NCI-H345 treated with DMSO at 0.1 percent for 48 hours (cell line): ENCODE measurements around the gene BRD4.
A peak's percentile ranks its signal among the peaks of the same experiment; 100 is the strongest.
"Not testable (repeated sequence)": the region's sequence is repeated elsewhere in the genome, so short reads cannot be mapped to it uniquely, and the experiment has no call there.

Experiments
- DNase-seq: peaks from one replicate; lab custom pipeline; 2025; ENCODE audit not compliant: unreplicated experiment; lab: John Stamatoyannopoulos, UW

BRD4 gene

DNA sequence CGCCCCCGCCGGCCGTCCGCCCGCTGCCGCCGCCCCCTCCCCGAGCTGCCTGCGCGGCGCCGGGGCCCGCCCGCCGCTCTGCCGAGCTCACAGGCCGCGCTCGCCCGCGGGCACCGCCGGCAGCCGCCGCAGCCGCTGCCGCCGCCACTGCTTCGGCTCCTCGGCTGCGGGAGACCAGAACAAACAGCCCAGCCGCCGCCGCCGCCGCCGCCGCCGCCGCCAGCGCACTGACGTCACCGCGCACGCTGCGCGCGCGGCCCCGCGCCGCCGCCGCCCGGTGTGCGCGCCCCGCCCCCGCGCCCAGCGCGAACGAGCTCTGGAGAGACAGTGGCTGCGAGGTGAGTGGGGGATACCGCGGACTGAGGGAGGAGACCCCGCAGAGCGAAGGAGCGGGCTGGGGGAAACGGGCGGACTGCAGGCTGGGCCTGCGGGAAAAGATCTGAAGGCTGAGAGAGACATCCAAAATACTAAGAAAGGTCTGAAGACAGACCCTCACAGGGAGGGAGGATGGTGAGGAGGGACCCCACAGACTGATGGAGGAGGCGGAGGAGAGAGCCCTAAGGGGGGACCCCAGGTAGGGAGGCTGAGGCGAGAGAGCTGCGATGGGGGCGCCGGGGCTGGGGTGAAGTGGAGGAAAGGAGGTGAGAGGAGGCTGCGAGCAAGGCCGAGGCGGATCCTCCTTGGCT lies at the start of gene BRD4:
Gene BRD4 (minus strand): TSS at position 229 of the 686 bp plus-strand sequence. CDS start 59,440 bp downstream, outside the sequence.
- peak; percentile 14 for DNase-seq

DNA sequence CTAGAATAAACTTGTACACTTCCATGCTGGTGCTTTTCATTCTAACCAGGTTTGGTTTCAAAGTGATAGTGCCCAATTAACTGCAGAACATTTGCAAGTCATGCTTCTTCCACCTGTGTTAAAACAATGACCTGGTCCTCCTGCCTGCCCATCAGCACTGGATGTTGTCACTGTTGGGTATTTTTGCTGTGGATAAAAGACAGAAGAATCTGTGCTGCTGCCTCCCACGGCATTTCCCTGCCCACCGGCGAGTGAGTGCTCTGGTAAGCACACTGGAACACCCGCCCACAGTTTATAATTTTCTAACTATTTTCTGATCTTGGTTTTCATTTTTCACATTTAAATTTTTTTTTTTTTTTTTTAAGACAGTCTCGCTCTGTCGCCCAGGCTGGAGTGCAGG lies 49.5 kb upstream of the BRD4 start:
- no peak for DNase-seq

DNA sequence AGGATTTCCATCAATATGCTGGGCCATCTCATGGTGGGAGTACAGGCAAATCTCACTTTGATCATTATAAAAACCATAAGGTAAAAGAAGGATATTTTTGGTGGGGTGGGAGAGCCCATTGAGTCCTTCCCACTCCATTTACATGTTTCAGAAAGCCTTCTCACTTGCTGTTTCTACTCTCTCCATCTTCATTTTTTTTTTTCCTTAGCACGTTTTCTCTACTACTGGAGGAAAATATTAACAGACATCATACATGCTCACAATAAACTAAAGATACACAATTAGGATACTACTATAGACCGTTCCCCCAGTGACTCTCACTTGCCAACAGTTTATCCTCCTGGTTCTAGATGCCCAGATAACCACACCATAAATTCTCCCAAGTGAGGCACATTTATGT lies 49.1 kb upstream of the BRD4 start:
- no peak for DNase-seq

DNA sequence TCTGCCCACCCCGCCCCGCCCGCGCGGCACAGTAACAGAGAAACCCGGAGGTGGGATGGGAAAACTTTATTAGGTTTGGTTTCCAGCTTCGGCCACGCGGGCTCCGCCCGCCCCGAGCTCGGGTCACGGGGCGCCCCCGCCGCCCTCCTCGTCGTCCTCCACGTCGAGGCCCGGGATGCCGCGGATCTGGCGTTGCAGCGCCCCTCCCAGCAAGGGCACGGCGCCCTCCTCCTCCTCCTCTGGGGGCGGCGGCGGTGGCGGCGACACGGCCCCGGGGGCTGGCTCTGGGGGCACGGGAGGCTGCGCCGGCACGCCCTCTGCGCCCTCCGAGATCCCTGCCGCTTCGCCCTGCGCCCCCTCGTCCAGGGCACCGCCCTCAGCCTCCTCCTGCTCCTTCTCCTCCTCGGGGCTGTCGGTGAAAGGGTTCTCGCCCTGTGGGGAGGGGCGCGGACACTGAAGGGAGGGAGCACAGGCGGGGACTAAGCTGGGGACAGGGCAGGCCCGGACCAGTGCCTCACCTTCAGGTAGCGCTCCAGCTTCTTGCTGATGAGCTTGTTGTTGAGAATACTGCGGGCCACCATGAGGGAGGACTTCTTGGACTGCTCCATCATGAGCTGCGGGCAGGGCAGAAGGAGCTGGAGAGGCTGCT lies 47.8 kb upstream of the BRD4 start:
- peak; percentile 25 for DNase-seq

DNA sequence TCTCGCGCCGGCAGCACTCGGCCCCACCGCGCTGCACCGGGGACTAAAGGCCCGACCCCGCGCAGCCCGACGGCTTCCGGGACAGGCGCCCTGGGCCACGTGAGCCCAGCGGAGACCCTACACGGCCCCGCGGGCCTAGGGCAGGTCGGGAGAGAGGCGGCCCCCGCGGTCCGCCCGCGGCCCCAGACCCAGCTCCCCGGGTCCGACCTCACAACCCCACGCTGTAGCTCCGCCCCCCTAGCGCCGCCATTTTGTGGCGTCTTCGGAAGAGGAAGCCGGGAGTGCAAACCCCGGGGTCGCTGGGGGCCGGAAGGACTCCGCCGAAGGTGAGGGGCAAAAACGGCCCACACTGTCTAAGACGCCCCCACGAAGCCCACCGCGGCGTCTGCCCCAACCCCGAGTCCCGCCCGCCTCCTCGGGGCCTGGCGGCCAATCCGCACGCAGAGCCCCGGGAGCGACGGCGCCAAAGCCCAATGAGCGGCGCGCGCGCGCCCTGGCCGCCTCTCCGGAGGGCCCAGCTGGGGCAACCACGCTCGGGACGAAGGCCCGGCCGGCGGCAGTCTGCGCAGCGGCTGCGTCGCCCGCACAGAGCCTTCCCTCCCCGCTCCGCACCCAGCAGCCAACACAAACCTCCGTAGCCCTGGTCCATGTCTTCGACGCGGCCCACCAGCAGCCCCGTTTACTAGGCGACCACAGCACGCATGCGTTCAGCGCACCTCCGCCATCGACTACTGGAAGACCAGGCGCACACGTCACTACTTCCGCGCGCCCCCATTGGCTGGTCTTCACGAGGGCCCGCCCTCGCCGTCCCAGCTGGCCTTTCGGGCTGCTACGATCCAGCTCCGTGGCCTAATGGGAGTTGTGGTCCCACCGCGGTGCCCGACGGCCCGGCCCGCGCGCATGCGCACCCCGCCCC lies 47.0 kb upstream of the BRD4 start, which contains the start of gene AKAP8:
Gene AKAP8 (minus strand): TSS at position 705 of the 916 bp plus-strand sequence. CDS start 56 bp downstream, at position 649.
- peak; percentile 80 for DNase-seq

DNA sequence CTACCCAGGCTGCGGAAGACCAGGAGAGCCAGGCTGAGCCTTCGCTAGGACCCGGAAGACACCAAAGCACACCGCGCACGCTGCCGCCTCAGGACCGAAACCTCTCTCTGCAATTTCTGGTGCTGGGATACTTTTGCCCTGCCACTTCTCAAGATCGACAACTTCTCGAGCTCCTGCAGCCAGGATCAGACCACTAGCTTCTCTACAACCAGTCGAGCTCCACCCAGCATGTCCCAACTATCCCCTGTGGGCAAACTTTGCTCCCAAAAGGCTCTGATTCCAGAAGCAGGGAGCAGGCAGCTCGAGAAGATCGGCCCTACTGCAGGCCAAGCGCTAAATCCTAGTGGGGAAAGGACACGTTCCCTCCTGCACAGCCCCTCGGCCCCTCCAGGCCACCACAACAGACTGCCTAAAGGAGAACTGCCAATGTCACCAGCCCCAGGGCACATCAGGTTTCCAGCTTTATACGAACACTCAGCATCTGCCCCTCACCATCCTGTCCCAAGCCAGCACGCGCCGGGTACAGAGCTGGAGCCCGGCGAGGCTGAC lies 46.3 kb upstream of the BRD4 start:
- no peak for DNase-seq

DNA sequence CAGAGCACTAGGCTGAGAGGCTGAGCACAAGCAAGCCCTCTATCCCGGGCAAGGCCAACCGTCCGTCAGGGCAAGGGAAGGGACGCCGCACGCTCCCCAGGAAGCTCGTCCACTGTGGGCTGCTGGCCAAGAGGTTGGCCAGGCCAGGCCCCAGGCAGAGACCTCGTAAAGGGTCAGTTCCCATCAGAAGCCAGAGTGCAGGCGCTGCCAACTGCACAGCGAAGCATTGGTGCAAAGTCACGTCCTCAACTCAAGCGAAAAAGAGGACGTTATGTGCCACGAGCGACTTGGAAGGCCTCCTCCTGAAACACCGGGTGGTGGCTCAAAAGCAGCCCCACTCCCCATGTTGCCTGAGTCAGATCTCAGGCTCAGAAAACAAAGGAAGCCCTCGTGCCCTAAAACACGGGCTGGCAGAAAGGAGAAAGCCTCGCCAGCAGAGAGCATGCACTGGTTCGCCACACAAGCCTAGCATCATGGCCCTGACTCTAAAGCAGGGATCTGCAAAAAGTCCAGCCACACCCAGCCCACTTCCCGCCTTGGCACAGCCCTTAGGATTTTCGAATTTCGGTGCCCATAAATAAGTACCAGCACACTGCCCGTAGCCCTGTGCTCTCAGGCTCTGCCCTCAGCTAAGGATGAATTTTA lies 42.6 kb upstream of the BRD4 start:
- no peak for DNase-seq

DNA sequence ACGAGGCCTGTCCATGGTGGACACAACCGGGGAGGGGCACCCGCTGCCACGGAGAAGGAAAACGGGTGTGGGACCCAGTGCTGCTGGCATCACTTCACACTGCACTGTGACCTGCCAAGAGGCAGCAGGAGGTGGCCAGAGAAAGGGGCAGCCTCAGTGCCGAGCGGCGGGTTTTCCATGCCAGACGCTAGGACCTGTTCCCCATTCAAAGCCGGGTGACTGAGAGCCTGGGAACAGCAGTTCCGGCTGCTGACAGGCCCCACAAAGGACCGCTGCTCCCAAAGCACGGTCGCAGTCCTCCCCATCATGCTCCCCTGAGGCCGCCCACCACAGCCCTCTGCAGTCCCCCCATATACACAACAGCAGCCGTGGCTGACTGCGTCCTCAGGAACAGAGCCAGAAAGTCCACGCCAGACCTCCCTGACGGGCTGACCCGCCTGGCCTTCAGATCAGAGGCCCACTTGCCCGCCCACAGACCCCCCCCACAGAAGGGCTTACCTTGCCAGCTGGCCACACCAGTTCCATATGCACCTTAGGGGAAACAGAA lies 41.8 kb upstream of the BRD4 start:
- no peak for DNase-seq

DNA sequence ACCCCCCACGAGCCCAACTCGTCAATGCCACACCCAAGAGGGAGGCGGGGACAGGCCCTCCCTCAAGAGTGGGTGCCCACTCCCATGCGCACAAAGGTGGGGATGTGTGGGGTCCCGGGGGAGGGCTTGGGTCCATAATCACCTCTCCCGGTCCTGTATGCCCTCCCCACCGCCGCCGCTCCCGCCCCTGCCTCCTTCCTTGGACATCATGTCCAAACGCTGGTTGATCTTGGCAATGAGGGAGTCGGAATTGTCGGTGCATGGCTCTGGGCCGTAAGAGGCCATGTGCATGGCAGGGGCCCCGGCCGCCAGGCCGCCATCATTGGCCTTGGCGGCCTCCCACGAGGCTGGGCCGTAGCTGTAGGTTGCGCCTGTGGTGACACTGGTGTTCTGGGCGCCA lies 41.3 kb upstream of the BRD4 start:
- no peak for DNase-seq

DNA sequence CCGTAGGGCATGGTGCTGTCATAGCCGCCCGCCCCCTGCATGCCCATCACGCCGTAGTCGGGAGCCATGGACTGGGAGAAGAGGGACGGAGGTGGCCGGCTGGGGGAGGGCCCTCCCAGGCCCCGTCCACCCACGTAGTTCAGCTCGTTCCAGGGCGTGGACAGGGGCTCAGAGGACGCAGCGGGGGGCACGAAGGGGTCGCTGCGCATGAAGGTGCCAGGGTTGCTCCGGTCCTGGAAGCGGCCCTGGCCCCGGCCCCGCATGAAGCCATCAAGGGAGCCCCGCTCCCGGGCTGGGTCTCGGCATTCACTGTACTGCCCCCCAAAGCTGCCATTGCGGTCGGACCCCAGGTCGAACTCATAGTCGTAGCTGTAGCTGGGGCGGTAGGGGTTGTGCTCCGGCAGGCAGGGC lies 40.6 kb upstream of the BRD4 start:
- DNase-seq = no peak

DNA sequence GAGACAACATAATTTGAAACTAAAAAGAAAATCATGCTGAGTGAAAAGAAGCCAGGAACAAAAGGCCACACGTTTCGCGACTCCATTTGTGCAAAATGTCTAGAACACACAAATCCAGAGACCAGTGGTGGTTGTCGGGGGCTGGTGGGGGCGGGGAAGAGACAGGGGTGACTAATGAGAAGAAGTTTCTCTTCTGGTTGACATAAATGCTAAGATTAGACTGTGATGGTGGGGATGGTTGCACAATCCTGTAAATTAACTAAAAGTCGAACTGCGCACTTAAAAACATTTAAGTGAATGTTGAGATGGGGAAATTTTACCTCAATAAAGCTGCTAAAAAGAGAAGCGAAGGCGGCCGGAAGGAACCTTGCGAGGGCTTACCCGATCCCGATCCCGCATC lies 40.1 kb upstream of the BRD4 start:
- no peak for DNase-seq

DNA sequence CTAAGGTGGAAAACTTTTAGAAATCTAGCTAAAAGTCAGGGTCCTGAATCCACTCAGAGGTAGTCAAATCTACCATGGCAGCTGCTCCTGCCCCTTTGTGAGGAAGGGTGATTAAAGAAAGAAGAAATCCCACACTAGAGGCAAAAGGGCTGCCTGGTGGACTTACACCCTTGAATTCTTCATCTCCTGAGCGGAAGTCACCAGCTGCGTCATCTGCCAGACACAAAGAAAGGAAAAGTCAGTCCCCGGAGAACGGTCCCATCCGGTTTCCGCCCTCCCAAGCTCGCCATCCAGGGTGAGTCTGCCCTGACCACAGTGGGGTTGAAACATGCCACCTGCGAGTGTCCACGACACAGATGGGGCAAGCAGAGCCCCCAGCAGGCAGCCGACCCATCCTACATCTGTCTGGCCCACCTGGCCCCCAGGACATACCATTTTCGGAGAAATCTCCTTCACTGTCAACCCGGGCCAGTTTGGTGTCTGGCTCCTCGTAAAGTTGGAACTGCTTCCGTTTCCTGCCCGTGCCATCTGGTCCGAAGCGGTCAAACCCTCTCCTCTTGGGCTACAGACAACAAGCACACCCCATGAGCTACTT lies 39.5 kb upstream of the BRD4 start:
- DNase-seq = no peak

DNA sequence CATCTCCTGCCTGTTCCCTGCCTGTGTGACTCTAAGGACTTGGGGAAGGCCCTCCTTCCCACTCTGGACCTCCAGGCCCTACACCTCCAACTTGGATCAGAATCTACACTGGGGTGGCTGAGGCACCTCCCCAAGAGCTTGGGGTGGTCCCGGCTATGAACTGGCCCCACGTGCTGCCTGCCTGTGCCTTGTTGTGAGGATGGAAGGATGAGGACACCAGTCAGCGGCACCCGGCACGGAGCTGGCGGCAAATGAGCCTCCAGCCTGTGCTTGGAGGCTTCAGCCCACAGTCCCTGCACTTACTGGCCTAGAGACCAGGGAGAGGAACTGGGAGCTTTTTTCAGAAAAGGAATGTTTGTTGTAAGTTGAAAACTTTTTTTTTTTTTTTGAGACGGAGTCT lies 38.8 kb upstream of the BRD4 start:
- DNase-seq = no peak

DNA sequence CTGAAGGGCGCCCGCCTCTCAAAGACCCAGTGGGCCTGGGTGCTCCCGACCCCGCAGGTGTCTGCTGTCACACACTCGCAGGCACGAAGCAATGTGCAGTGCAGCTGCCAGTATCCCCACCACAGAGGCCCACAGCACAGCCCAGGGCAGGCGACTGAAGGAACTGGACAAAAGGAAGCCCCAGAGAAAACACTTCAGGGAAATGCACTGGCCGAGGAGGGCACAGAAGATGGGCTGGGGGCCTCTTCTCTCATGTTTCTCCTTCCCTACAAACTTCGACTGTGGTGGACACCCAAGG lies 37.2 kb upstream of the BRD4 start:
- no peak for DNase-seq

DNA sequence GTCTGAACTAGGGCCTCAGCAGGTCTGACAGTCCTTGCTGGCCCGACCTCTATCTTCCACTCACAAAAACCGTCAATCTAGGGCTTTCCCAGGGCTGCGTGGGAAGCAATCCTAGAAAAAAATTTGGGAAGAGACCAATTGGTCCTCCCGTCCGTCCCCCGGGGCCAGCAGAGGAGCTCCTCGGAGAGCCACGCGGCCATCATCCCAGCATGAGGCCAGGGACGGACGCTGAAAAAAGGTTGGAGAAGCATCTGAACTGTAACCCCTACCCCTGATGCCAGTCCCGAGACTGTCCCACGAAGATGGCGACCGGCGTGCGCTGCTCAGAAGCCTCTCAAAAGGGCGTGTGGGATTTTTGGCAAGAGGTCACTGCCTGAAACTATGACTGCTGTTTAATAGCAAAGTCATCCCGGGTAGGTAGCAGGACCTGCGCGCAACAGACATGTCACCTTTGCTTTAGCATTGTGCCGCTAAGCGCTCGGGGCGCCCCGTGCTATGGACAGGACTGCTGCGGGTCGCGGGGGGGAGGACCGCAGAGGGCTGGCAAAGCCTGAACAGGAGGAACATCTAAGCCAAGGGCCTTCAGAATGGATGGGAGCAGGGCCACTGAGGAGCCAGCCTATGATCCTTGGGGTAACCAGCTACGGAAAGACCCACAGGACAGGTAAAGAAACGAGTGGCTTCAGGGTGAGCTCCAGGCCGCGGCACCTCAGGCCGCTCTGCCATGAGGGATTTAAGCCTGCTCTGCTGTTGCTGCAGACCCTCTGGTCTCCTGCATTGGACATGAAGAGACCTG lies 36.7 kb upstream of the BRD4 start:
- no peak for DNase-seq

DNA sequence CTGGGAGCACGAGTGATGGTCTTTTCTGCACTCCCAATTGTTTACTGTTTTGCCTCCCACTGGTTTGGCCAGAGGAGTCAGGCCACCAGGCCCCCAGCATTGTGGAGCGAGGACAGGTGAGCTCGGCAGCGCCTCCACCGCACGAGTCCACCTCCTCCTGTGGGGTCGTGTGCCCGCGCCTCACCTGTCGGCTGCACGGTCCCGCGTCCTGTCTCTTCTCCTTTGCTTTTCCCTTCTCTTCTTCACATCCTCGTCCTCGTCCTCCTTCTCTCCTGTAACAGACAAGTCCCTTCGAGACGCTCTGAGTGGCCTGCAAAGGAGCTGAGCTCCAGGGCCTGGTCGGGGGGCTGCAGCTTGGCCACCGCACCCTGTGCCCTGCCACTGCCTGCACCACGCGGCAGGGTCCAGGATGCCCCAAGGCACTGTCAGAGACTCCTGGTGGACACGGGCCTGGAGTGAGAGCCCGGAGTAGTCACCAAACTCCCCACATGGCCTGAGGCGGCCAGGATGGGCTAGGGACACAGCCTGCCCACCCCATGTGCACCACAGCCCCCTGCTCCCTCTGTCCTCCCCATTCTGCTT lies 35.8 kb upstream of the BRD4 start:
- DNase-seq = no peak

DNA sequence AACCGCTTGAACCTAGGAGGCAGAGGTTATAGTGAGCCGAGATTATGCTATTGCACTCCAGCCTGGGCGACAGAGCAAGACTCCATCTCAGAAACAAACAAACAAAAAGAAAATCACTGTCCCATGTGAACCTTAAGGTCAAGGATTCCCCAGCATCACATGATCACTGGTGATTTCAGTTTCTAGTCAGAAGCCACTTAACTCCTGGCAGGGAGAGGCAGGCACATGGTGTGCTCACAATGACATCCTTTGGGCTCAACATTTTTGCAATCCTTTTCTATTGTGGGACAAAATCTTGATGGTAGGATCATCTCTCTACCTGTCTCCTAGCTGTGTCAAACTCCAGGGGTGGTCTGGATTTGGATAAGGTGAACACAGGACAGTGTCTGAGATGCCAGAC lies 35.1 kb upstream of the BRD4 start:
- no peak for DNase-seq

DNA sequence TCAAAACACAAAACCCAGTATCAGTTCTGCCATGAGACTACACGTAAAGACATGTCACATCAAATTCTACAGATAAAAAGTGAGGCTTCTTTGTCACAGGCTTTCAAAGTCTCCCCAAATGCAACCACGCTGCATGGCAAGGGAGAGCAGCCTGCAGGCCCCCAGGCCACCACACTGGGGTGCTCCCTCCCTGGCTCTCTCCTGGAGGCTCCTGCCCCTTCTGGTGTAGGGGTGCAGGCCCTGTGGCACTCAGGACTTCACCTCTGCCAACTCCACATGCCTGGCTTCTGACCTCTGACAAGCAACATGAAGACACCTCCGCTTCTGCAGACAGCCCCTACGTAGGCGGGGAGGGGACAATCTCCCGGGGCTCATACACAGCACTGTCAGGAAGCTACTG lies 32.9 kb upstream of the BRD4 start:
- DNase-seq = no peak

DNA sequence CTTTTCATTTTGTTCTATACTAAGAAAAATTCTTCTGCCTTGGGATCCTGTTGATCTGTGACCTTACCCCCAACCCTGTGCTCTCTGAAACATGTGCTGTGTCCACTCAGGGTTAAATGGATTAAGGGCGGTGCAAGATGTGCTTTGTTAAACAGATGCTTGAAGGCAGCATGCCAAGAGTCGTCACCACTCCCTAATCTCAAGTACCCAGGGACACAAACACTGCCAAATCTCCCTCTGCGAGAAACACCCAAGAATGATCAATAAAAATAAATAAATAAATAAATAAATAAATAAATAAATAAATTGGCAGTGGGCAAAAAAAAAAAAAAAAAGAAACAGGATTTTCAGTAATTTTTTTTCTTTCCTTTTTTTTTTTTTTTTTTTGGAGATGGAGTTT lies 31.5 kb upstream of the BRD4 start:
- not testable (repeated sequence) for DNase-seq
